Measurements from ENCODE around the gene ADA.

Gene ADA

DNA sequence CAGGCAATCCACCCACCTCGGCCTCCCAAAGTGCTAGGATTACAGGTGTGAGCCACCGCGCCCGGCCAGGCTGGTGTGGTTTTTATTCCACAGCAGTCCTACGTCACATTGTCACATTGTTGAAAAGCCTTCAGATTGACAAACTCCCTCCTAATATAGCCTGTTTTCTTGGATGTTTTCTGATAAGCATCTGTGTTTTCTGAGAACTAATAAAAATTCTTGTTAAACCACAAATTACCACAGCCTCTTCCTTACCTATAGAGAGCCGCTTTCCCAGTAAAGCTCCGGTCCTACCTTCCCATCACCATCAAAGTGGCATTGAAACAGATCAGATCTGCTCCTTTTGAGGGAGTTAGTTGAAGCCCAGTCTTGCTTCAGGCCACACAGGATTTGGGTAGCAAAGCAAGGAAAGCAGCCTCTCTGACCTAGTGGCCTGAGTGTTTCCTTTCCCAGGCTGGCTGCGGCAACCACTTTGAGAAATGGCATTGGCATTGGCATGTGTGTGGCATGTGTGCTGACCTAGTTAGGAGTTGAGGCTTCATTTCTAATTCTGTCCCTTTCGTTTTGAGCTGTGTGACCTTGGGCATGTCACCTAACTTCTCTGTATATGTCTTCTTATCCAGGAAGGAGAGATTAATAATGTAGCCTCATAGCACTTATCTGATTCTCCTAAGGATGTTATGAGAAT, 70.8 kb downstream of the ADA start:
- DNase-seq (ENCODE audit: low read depth in 2 of 2): no peak

DNA sequence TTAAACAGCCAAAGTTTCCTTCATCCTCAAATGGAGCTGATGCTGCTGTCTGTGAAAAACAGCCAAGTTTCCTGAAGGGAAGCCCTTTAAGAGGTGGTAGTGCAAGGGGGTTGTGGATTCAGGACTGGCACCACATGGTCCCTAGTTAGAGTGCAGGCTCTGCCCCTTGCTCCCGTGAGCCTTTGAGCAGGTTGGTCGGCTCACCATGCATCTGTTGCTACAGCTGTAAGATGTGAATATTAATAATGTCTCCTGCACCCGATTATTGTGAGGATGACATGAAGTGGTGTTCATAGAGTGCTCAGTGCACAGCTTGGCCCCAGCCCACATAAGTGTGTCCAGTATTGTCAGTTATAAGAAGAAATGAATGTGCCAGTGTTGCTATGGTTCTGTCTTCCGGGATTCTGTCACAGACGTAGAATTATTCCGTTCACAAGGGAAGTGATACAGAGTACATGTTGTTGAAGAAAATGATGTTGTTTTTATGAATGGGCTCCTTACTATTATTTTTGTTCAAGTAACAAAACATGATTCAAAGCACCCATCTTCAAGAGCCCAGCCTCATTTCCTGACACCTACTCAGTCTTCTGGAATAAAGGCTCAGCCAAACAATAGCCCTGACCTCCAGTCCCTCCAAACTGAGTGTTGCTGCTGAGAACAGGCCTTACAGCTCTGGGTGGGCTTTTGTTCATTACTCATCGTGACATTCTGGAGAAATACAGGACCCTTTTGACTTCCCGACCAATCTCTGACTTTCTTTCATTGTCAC, 72.0 kb downstream of the ADA start:
- no peak for DNase-seq (ENCODE audit: low read depth in 2 of 2)

DNA sequence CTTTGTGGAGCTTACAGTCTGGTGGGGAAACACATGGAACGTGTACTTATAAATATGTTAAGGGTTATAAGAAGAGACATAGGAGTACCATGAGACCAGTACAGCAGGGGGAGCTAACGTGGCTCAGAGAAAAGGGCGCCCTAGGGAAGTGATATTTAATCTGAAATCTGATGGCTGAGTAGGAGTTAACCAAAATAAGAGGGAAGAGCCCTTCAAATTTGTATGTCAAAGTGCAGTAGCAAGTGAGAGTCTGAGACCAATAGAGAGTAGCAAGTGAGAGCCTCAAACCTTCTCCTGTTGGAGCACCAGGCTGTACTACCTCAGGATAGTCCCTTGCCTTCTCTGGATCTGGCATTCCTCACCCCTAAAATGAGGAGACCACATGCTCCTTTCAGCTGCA, 75.2 kb downstream of the ADA start:
- no peak for DNase-seq (ENCODE audit: low read depth in 2 of 2)

DNA sequence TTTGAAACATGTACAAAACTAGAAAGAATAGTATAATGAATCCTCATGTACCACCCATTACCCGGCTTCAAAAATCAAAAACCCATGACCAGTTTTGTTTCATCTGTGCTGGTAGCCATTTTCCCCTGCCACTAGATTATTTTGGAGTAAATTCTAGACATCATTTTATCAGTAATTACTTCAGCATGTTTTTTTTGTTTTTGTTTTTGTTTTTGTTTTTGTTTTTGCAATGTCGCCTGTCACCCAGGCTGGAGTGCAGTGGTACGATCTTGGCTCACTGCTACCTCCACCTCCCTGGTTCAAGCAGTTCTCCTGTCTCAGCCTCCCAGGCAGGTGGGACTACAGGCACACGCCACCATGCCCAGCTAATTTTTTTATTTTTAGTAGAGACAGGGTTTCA, 77.1 kb downstream of the ADA start:
- DNase-seq (ENCODE audit: low read depth in 2 of 2): no peak

DNA sequence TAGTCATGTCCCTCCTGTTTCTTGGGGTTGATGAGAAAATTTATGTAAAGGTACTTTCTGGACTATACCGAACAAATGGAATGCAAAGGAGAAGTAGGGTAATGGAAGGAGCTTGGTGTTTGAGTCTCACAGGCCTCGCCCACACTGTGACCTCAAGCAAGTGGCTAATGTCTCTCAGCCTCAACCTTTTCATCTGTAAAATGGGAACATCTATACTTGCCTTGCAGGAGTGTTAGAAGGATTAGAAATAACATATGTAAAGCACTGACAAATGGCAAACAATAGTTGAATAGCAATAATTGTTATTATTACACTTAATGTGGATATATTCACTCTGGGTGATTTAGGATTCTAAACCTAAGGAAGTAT, 78.0 kb downstream of the ADA start:
- DNase-seq (ENCODE audit: low read depth in 2 of 2): no peak

DNA sequence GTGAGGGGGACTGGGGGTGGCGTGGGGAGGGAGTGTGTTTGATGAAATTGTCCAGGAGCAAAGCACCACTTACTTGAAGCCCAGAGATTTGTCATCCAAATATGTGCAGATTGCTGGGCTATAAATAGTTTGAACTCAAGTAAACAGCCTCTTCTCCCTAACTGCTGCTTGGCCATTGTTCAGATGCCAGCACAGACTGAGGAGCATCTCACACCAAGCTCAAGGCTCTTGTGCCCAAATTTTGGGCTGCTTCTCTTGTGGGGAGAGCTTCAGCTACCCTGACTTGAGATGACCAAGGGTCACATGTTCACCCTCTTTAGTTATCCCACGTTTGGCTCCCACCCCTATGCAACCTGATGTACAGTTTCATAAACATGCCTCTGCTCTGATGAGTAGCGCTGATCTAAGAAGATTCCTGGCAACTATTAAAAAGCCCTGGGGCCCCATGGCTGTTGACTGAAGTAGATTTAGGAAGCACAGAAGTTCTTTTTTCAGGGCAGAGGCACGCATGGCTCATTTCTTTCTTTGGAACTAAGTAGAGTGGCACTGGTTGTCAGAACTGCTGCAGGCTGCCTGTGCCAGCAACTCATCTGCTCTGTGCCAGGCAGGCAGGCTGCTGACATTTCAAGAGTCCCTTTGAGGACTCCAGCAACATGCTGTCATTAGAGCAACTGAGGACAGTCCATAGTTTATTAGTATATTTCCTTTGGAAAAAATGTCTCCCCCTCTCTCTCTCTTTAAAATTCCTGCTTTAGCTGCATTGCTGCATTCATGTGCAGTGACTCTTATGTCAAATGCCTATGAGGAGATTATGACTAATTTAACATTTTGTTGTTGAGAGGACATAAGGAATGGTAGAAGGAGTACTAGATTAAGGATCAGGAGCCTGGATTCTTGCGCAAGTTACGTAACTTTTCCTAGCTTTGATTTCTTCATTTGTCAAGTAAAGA, 78.7 kb downstream of the ADA start:
- peak; percentile 88 to 89 for DNase-seq (ENCODE audit: low read depth in 2 of 2)

DNA sequence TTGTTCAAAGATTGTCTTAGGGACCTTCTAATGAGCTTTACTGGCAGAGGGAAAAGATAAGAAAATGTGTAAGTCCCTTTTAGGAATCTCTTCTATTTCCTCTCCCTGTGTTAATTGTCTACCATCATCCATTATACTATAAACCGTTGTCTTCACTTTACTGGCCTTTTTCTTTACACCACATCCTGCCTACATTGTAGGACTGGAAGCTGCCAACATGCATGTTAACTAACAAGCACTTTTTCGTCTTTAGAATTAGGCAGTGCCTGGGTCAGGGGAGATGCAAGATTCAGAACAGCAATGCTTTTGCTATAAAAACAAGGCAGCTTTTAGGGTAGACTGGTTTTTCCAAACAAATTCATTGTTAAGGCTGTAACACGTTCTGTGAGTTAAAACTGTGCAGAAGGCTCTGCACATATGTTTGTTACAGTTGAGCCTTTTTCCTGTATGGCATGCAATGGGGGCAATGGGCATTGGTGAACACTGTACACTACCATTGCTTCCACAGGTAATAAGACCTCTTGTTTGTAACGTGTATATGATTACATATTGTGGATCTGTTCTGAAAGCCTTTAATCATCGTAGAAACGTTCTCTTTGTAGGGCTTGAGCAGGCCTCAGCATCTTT, 80.0 kb downstream of the ADA start:
- no peak for DNase-seq (ENCODE audit: low read depth in 2 of 2)

GRCh38 chr20:44570367-44570766, 81.1 kb downstream of the ADA start:
- DNase-seq (ENCODE audit: low read depth in 2 of 2): no peak
